Esophagus squamous epithelium (tissue), 5 donors: ENCODE results near the gene TRERF1. TPM values are rescaled to one million over a fixed set of nuclear protein-coding genes. Genes with fewer than 3 reads are reported as not detected.

ENCODE experiments used
- DNase-seq: peaks from one replicate; lab custom pipeline; 2025; lab: John Stamatoyannopoulos, UW
- H3K27ac ChIP-seq, 4 donors: fragments of 200-600 bp; sonication (generic); one replicate each; pipeline ENCODE4 v1.5.1; 2016 to 2019; ENCODE audit warnings: mild to moderate bottlenecking in 1 of 4
- H3K27me3 ChIP-seq, 4 donors: fragments of 200-600 bp; sonication (generic); 1 replicate in 3 of 4; 2 replicates in 1 of 4; pipeline versions ENCODE4 v1.5.1 to v1.6.0; 2017 to 2021; ENCODE audit warnings: antibody characterized with exemption in 1 of 4
- H3K36me3 ChIP-seq, 3 donors: fragments of 200-600 bp; sonication (generic); one replicate each; pipeline ENCODE4 v1.5.1; 2016 to 2019
- H3K4me1 ChIP-seq, 3 donors: fragments of 200-600 bp; sonication (generic); one replicate each; pipeline ENCODE4 v1.5.1; 2017 to 2019
- H3K4me3 ChIP-seq, 4 donors: fragments of 200-600 bp; sonication (generic); 1 replicate in 3 of 4; 2 replicates in 1 of 4; pipeline ENCODE4 v1.5.1; 2016 to 2019; ENCODE audit warnings: mild to moderate bottlenecking in 2 of 4, moderate library complexity in 1 of 4
- H3K9me3 ChIP-seq, 3 donors: fragments of 200-600 bp; sonication (generic); one replicate each; pipeline ENCODE4 v1.5.1; 2016 to 2019
- POLR2A ChIP-seq, 4 donors: fragments of 450-650 bp; IDR thresholded peaks; one replicate each; pipeline ENCODE4 v1.6.1; 2017; ENCODE audit warnings: antibody characterized with exemption in 4 of 4, mild to moderate bottlenecking in 4 of 4, moderate library complexity in 3 of 4
- WGBS, 2 donors: methylation state at CpG; one replicate each; pipeline ENCODE4 v1.1.5; 2018; 5-methylcytosine and 5-hydroxymethylcytosine counted together
- intact Hi-C: fragments of 100-400 bp; cut with DNase I; formaldehyde crosslinking; loops from one replicate; pipeline ENCODE4 v1.15.0; 2022
- total RNA-seq, 4 donors: library from RNA; depleted of rRNA; stranded (reverse); fragments of >200 nt; gene quantifications; one replicate each; pipeline ENCODE4 v1.1.0, GENCODE V29; 2016
- TF ChIP-seq, protein P1 (sequence below), 6 experiments: fragments of 450-650 bp in 4 of 6; fragments of 200-600 bp in 2 of 6; sonication (generic) in 2 of 6; IDR thresholded peaks; one replicate each; pipeline ENCODE4 v1.5.1; 2016 to 2019; ENCODE audit warnings: antibody characterized with exemption in 6 of 6, mild to moderate bottlenecking in 4 of 6, moderate library complexity in 4 of 6
- donor health status: DM: yes; HTN: yes; CAD: no.

TRERF1 gene
- total RNA-seq, 4 donors from 2014 or later: 5.5 to 13.8 (median 11.5) TPM

- Histone ChIP-seq H3K36me3 (peaks cover 0 to 6% (median 0%) of the 10 kb centered on the region in 3 donors), H3K27ac (no peak overlapping the region), H3K4me3 (no peak overlapping the region), H3K27me3 (no peaks in the 10 kb centered on the region), H3K9me3 (no peaks in the 10 kb centered on the region), H3K4me1 (peaks cover 0 to 57% (median 5%) of the 10 kb centered on the region in 3 donors)
- WGBS, 2 donors: 84 to 92% methylated on average over 8 to 9 of the region's 10 CpGs
- DNase-seq: no peak
- intact Hi-C loops: no loop called here
- no peak for TF ChIP-seq POLR2A (IDR thresholded peaks at IDR 0.05)
- TF ChIP-seq, protein P1, sequence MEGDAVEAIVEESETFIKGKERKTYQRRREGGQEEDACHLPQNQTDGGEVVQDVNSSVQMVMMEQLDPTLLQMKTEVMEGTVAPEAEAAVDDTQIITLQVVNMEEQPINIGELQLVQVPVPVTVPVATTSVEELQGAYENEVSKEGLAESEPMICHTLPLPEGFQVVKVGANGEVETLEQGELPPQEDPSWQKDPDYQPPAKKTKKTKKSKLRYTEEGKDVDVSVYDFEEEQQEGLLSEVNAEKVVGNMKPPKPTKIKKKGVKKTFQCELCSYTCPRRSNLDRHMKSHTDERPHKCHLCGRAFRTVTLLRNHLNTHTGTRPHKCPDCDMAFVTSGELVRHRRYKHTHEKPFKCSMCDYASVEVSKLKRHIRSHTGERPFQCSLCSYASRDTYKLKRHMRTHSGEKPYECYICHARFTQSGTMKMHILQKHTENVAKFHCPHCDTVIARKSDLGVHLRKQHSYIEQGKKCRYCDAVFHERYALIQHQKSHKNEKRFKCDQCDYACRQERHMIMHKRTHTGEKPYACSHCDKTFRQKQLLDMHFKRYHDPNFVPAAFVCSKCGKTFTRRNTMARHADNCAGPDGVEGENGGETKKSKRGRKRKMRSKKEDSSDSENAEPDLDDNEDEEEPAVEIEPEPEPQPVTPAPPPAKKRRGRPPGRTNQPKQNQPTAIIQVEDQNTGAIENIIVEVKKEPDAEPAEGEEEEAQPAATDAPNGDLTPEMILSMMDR (IDR thresholded peaks at IDR 0.05): no peak
Observed at GRCh38 chr6:42375007-42375635, 76.6 kb downstream of the TRERF1 start.

- H3K4me1 ChIP-seq: peaks cover 4 to 60% (median 15%) of the 10 kb centered on the region in 3 donors
- H3K4me3 ChIP-seq: no peak overlapping the region
- H3K36me3 ChIP-seq: peaks cover 0 to 6% (median 0%) of the 10 kb centered on the region in 3 donors
- DNase-seq: no peak
- WGBS, 2 donors: 76 to 84% methylated on average over 6 to 8 of the region's 8 CpGs
- TF ChIP-seq POLR2A (IDR thresholded peaks at IDR 0.05): no peak
- TF ChIP-seq, protein P1 (IDR thresholded peaks at IDR 0.05): no peak
- H3K9me3 ChIP-seq: no peaks in the 10 kb centered on the region
- peak overlapping the region in 1 of 4 donors; percentile 34 for H3K27ac ChIP-seq
- no peaks in the 10 kb centered on the region for H3K27me3 ChIP-seq
- intact Hi-C loops: no loop called here
Observed at GRCh38 chr6:42374018-42374669, 77.6 kb downstream of the TRERF1 start.

DNA sequence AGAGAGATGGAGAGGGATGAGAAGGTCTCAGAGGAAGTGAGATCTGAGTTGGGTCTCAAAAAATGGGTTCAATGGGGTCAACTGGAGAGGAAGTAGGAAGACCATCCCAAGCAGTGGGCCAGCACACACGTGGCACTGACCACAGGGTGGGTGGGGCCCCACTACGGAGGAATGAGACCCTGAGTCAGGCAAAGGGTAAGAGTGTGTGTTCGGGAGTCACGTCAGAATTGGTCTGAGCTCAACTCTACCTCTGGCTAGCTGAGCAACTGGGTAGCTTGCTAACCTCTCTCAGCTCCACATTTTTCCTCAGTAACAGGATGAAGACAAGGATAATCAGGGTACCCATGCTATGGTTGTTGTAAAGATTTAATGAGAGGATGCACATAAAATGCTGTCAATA lies 79.0 kb downstream of the TRERF1 start:
- Histone ChIP-seq H3K36me3 (peaks cover 0 to 6% (median 0%) of the 10 kb centered on the region in 3 donors), H3K9me3 (no peaks in the 10 kb centered on the region), H3K4me1 (peaks cover 6 to 61% (median 18%) of the 10 kb centered on the region in 3 donors), H3K27me3 (no peaks in the 10 kb centered on the region), H3K27ac (no peak overlapping the region), H3K4me3 (no peak overlapping the region)
- DNase-seq: no peak
- intact Hi-C loops: no loop called here
- WGBS, 2 donors: 56 to 68% methylated on average over 4 of the region's 4 CpGs
- no peak for TF ChIP-seq POLR2A (IDR thresholded peaks at IDR 0.05)
- TF ChIP-seq, protein P1 (IDR thresholded peaks at IDR 0.05): no peak

- H3K4me1 ChIP-seq: peaks cover 11 to 79% (median 18%) of the 10 kb centered on the region in 3 donors
- 90 to 93% methylated on average over 3 of the region's 3 CpGs for WGBS, 2 donors
- no peak for DNase-seq
Observed at GRCh38 chr6:42370323-42370985, 81.3 kb downstream of the TRERF1 start.

More at GRCh38 chr6:42370323-42370985, 81.3 kb downstream of the TRERF1 start:
- intact Hi-C loops: no loop called here
- Histone ChIP-seq H3K9me3 (no peaks in the 10 kb centered on the region), H3K4me3 (no peak overlapping the region), H3K27me3 (no peaks in the 10 kb centered on the region), H3K36me3 (peaks cover 0 to 6% (median 0%) of the 10 kb centered on the region in 3 donors), H3K27ac (peak overlapping the region in 1 of 4 donors; percentile 69)
- TF ChIP-seq, protein P1 (IDR thresholded peaks at IDR 0.05): no peak
- no peak for TF ChIP-seq POLR2A (IDR thresholded peaks at IDR 0.05)
